ENCODE measurements around the gene SLC2A2.

The SLC2A2 gene

DNA sequence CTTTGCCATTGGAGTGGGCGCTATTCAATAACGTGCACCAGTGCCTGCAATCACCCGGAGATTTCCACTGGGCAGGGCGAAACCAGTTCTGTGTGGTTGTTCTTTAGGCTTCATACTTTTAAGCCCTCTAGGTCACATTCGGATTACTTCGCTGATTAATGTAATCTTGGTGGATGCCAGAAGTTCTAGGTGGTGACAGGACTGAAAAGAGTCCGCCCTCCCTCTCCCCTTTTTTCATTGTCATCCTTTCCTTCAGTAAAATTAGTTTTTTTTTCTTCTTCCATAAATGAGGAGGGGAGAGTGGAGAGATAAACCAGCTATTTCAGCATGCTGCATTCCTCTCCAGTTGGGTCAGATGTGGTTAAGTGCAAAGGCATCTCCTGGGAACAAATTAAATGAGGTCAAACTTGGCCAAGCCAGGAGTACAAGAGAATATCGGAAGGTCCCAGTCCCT lies 2.3 kb upstream of the SLC2A2 start:
- no peak for DNase-seq (ENCODE audit: low spot score)

DNA sequence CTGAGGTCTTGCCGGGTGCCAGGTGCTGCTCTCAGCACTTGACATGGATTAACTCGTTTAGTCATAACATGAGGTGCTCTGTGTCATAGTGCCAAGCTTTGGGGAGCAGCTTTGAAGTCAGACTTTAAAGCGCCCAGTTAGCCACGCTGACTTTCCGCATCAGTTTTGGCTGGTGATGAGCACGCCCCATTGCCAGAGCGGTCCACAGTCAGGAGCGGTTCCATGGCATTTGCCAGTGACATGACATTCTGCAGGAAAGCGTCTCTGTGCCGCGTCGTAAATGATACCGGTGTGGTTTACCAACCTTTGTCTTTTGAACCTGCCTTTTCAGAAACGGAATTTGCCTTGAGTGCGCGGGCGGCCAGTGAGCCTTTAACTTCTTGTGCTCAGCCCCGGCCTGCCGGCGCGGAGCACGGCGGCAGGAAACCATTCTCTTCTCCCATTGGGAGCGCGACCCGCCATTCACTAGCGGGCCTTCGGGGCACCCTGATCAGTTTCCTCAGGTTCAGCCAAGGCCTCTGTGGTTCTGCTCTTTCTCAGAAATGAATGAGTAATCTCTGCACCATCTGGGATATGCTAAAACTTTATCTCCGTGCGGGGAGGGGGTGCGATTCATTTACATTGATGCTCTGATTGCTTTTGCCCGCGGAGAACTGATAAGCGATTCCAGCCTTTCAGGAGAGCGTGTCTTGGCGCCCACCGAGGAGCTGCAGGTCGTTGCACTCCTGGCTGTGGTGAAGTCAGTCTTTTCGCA lies 1.7 kb upstream of the SLC2A2 start:
- DNase-seq (ENCODE audit: low spot score): no peak

DNA sequence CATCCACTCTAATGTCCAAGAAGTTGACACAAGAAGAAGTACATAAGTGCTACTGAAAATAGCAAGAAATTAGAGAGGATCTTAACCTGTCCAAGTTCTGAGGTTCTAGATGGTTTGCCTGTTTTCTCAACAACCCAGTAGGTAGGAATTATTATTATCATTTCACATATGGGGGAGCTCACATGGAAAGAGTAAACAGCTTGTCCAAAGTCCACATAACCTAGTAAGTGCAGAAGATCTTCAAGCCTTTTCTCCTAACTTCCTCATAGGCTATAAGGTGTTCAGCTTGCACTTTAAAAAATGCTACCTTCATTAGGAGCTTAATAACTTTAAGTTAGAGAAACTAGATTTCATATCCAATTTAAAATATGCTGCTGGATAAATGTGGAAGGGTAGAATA lies 3.0 kb downstream of the SLC2A2 start:
- no peak for DNase-seq (ENCODE audit: low spot score)

- no peak for DNase-seq (ENCODE audit: low spot score)
Measured at GRCh38 chr3:171021377-171021776, 5.1 kb downstream of the SLC2A2 start.

GRCh38 chr3:171018156-171018935 lies 8.2 kb downstream of the SLC2A2 start:
- DNase-seq (ENCODE audit: low spot score): no peak

DNA sequence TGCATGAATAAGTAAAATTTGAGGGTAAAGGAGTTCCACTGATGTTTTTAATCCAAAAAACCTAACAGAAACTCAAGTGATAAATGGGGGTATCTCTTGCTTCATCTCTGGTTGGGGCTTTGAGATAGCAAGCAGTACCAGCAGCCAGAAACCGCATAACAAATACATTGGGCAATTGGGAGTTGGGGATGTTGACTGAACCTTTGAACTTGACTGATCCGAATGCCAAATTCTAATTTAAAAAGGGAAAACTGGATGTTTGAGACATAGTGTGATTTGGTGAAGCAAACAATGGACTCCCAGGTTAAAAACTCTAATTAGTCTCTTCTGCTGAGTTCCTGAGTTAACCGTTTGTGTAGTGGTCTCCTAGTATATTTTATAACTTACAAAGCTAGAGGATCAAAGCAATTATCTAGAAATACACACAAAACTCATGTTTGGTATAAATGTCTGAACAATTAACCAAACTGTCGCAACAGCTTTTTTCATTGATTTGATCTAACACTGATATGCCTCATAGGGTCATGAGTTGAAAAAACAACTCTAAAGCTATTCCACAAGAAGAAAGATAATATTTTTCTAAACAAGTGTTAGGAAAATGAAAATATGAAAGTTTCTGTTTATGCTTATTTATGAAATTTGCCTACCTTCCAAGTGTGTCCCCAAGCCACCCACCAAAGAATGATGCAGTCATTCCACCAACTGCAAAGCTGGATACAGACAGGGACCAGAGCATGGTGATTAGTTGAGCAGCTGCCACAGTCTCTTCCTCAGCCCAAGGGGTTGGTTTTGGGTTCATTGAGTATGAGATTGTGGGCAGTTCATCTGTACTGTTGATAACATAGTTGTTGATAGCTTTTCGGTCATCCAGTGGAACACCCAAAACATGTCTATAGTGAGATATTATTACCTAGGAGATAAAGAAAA lies 12.4 kb downstream of the SLC2A2 start:
- no peak for DNase-seq (ENCODE audit: low spot score)

DNA sequence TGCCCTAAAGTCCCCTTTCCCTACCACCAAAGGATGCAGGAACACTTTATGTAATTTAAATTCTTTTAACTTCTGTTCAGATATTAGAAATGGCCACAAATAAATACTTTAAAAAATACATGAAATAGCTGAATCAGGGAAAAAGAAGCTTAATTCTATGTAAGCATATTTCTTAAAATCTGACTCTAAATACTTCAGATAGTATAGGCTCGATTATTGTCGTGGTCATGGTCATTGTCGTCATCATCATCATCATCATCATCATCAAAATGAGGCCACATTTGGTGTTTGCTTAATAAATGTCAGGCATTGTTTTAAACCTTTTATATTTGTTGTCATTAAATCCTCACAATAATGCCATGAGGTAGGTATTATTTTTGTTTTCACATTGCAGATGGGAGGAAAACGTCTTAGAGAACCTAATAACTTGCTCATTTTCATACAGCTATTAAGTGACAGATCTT lies 14.6 kb downstream of the SLC2A2 start:
- no peak for DNase-seq (ENCODE audit: low spot score)

DNA sequence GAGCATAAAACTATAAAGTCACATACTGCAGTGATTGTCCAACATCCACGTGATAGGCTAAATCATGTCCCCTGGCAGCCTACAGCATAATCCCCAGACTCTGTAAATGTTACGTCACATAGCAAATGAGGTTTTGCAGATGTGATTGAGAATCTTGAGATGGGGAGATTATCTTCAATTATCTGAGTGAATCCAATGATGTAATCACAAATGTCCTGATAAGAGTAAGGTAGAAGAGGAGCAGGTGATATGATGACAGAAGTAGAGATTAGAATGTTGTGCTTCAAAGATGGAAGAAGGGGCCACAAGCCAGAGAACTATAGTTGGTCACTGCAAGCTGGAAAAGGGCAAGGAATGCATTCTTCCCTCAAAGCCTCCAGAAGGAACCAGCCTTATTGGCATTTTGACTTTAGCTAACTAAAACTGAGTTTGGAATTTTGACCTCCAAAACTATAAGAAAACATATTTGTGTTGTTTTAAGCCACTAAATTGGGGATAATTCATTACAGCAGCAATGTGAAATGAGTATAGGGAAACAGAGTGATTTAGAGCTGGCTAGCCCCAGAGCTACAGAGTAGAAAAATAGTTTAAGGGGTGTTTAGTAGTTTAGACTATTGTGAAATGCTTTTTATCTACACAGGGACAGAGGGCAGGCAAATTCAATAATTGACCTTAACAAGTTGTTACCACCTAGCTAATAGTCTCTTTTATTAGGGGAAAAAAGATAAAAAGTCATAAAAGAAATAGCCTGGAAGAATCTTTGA lies 15.2 kb downstream of the SLC2A2 start:
- no peak for DNase-seq (ENCODE audit: low spot score)

GRCh38 chr3:171007316-171007715 lies 19.2 kb downstream of the SLC2A2 start:
- DNase-seq (ENCODE audit: low spot score): no peak

GRCh38 chr3:171005648-171006047 lies 20.9 kb downstream of the SLC2A2 start:
- DNase-seq (ENCODE audit: low spot score): no peak

GRCh38 chr3:171001957-171002694 lies 24.4 kb downstream of the SLC2A2 start:
- DNase-seq (ENCODE audit: low spot score): no peak

DNA sequence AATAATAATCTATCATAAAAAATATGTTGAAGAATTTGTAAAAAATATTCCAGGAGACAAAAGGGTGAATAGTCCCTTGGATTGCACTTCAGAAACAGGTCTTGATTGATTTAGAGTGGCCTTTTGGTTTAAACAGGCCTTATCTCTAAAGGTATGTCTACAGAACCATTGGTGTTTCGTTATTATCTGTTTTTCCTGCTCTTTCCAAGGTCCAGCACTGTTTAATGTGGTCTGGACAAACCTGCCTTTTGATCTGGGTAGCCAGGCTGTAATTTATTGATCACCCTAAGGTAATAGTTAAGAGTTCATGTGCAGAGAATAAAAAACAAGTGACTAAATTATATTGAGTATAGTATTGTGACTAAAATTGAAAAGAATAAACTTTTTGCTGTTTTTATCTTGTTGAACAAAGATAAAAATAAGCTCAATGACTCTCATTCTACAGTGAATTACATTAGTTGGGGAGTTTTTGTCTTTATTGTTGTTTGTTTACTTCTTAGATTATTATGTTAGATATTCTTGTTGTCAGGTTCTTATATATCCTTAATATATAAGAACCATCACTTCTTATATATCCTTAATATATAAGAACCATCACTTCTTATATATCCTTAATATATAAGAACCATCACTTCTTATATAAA lies 25.1 kb downstream of the SLC2A2 start:
- DNase-seq (ENCODE audit: low spot score): no peak

DNA sequence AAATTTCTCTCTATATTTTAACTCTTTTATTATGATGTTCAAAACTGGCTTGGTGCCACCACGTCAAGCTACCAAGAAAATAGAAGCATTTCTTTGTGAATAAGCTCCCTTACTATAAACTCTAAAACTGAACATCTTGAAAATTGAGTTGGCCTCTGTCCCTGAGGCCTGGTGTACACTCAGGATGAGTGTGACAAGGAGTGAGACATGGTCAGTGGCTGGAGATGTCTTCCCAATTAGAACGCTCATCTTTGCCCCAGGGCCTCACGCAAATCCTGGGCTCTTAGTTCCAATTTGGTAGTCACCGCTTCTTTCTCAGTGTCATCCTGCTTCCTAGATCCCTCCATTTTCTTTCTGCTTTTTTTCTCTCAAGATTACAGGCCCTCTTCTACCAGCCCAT lies 26.2 kb downstream of the SLC2A2 start:
- DNase-seq (ENCODE audit: low spot score): no peak

DNA sequence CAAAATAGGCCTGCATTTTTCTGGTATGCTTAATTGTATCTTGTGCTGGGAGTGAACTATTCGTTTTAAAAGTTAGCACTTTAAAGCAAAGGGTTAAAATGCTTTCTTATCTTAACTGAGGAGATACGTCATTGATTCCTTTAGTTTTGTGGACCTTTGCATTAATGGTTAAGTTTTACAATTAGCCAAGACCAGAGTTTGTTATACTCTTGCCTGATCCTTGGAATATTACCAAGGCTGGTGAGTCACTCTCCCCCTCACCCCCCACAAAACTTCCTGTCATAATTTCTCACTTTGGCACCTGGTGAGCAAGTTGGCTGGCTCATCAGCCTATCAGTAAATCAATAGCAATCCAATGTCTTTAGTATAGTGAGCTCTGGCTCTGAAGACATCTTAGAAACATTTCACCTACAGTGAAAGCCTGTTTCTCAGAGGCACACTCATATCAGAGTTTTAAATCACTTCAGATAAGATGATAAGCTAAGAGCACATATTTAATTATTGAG lies 26.7 kb downstream of the SLC2A2 start:
- no peak for DNase-seq (ENCODE audit: low spot score)

GRCh38 chr3:170997961-170998913 lies 28.3 kb downstream of the SLC2A2 start:
- no peak for DNase-seq (ENCODE audit: low spot score)

DNA sequence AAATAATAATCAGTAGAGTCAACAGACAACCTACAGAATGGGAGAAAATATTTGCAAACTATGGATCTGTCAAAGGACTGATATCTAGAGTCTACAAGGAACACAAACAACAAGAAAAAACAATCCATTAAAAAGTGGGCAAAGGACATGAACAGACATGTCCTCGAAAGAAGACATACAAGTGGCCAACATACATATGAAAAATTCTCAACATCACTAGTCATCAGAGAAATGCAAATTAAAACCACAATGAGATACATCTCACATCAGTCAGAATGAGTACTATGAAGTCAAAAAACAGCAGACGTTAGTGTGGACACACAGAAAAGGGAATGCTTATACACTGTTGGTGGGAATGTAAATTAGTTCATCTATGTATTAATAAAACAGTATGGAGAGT lies 33.7 kb downstream of the SLC2A2 start:
- no peak for DNase-seq (ENCODE audit: low spot score)

DNA sequence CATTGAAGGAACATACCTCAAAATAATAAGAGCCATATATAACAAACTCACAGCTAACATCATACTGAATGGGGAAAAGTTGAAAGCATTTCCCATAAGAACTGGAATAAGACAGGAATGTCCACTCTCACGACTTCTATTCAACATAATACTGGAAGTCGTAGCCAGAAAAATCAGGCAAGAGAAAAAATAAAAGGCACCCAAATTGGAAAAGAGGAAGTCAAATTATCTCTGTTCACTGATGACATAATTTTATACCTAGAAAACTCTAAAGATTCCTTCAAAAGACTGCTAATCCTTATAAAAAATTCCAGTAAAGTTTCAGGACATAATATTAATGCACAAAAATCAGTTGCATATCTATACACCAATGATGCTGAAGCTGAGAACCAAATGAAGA lies 34.9 kb downstream of the SLC2A2 start:
- DNase-seq (ENCODE audit: low spot score): no peak

DNA sequence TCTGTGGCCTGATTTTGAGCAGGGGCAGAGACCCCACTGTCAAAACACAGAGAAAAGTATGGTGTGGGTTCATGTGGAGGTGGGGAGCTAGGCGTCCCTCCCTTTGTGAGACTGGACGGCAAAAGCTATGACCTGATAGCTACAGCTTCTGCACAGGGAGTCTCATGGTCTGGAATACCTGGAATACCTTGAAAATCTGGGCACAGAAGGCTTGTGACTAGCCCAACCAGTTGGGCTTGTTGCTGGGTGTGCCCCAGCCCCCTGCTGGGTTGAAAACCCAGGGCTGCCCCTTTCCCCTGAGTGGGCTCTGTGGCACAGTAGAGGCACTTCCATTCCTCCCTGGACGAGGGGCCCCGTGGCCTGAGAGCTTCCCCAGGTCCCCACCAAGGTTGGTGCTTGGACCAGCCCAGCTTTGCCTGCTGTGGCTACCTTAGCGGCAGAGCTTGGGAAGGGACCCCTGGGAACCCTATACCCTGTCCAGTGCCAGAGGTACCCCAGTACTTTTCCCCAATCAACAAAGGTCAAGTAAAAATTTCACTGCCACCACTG lies 37.3 kb downstream of the SLC2A2 start:
- no peak for DNase-seq (ENCODE audit: low spot score)

GRCh38 chr3:170988378-170988777 lies 38.1 kb downstream of the SLC2A2 start:
- DNase-seq (ENCODE audit: low spot score): no peak
